SU-DHL-6 (cell line): ENCODE data around the gene MME.

Experiments
- EZH2phosphoT487 ChIP-seq: fragments of 200-600 bp; sonication (generic), shearing (Covaris generic); conservative IDR thresholded peaks from 2 replicates; pipeline ENCODE4 v1.6.1; 2018; ENCODE audit warnings: mild to moderate bottlenecking, antibody characterized with exemption, low read length, moderate library complexity, mixed read lengths
- TF ChIP-seq, protein P1 (sequence below): fragments of 200-600 bp; sonication (generic); IDR thresholded peaks from one replicate; pipeline ENCODE4 v1.5.1; 2017; ENCODE audit warnings: antibody characterized with exemption, mild to moderate bottlenecking, low read length, moderate library complexity; ENCODE audit not compliant: insufficient read depth, poor library complexity, severe bottlenecking

DNA sequence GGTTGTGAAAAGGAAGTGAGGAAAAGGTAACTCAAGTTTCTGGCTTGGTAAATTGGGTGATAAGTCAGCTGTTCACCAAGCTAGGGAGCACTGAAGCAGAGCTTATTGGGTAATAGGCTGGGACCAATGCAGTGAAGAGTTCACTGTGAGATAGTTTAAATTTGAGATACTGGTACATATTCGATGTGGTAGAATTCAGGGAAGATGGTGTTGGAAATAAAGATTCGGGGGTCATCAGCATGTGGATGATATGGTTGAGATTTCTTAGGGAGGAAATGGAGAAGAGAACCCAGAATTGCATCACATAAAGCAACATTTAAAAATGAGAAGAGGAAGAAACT lies 16.9 kb downstream of the MME start:
- TF ChIP-seq, protein P1, sequence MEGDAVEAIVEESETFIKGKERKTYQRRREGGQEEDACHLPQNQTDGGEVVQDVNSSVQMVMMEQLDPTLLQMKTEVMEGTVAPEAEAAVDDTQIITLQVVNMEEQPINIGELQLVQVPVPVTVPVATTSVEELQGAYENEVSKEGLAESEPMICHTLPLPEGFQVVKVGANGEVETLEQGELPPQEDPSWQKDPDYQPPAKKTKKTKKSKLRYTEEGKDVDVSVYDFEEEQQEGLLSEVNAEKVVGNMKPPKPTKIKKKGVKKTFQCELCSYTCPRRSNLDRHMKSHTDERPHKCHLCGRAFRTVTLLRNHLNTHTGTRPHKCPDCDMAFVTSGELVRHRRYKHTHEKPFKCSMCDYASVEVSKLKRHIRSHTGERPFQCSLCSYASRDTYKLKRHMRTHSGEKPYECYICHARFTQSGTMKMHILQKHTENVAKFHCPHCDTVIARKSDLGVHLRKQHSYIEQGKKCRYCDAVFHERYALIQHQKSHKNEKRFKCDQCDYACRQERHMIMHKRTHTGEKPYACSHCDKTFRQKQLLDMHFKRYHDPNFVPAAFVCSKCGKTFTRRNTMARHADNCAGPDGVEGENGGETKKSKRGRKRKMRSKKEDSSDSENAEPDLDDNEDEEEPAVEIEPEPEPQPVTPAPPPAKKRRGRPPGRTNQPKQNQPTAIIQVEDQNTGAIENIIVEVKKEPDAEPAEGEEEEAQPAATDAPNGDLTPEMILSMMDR: no peak
- no peak for TF ChIP-seq EZH2phosphoT487
